Measurements from ENCODE around the gene C5orf34.
"Not testable (repeated sequence)": the region's sequence is repeated elsewhere in the genome, so short reads cannot be mapped to it uniquely, and the experiment has no call there.

C5orf34 gene

DNA sequence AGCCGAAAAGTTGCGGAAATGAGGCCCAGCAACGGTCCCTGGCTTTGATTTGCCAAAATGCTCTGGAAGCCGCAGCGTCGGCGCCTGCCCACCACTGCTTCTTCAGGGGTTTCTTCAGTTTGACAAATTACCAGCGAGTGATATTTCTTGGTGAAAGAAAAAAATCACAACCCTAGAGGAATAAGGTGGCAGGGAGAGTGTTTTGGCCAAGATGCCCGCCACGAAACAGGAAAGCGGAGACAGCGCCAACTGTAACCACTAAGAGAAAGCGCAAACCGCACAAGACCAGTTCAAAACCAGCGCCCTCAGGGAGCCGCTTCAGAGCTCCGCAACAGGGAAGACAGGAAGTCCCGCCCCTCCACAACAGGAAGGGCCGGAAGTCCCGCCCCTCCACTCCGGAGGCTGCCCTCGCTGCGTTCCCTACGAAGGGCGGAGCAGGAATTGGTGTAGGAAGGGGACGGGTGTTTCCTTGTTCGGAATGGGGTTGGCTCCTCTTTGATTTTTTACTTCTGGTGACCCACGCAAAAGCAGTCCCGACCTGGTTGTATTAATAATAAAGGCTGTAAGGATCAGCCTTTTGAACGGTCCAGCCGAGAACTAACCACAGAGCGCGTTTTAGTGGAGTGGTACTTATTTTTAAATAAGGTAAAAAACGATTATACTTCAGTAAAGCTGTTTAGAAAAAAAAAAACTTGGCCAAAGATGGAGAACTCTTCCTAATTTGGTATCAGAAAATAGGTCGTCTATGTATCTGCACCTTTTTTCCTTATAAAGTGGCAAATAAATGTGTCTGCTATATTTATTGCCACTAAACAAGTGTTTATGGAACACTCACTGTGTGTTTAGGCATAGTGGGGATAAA lies at the start of gene C5orf34:
TSS of gene C5orf34 (minus strand) at position 333 of the 862 bp plus-strand sequence. CDS start 5,809 bp downstream, outside the sequence.
- peak; percentile 95 for DNase-seq (ENCODE audit: low spot score)

- DNase-seq (ENCODE audit: low spot score): no peak
Measured at GRCh38 chr5:43564289-43564850, 49.4 kb upstream of the C5orf34 start.

- no peak for DNase-seq (ENCODE audit: low spot score)
Measured at GRCh38 chr5:43563321-43563720, 48.4 kb upstream of the C5orf34 start.

DNA sequence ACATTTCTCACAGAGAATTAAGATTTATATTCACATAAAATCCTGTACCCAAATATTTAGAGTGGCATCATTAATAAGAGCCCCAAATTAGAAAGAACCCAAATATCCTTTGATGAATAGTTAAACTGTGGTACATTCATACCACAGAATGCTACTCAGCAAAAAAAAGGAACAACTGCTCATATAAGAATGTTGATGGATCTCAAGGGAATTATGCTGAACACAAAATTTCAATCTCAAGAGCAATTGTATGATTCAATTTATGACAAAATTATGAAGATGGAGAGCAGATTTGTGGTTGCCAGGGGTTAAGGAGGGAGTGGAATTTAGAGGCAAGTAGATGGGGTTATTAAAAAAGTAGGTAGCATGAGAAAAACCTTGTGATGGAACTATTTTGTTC lies 46.4 kb upstream of the C5orf34 start:
- no peak for DNase-seq (ENCODE audit: low spot score)

DNA sequence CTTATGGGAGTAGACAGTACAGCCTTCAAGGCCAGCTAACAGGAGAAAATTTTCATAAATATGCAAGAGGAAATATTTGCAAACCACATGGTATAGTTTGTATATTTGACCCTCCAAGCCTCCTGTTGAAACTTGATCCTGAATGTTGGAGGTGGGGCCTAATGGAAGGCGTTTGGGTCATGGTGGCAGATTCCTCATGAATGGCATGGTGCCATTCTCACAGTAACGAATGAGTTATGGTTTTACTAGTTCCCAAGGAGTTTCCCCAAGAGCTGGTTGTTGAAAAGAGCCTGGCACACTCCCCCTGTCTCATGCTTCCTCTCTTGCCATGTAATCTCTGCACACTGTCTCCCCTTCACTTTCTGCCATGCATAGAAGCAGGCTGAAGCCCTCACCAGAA lies 45.2 kb upstream of the C5orf34 start:
- DNase-seq (ENCODE audit: low spot score): no peak

- peak; percentile 82 for DNase-seq (ENCODE audit: low spot score)
Measured at GRCh38 chr5:43556857-43557542, 42.1 kb upstream of the C5orf34 start, which contains the start of gene PAIP1. PAIP1 (minus strand) TSS chr5:43557077; CDS start chr5:43556846, 231 bp downstream.

DNA sequence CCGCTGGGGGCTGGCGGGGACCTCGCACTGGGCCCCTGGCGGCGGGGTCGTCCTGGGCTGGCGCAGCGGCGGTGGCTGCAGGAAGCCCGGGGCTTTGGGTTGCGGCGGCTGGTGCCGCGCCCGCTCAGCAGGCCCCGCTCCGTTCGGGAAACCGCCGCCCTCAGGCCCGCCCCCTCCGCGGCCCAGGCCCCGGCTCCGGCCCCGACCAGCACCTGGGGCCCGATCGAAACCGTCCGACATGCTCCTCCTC lies 41.6 kb upstream of the C5orf34 start:
- DNase-seq (ENCODE audit: low spot score): not testable (repeated sequence)

GRCh38 chr5:43555895-43556606 lies 41.1 kb upstream of the C5orf34 start:
- DNase-seq (ENCODE audit: low spot score): peak; percentile 45

DNA sequence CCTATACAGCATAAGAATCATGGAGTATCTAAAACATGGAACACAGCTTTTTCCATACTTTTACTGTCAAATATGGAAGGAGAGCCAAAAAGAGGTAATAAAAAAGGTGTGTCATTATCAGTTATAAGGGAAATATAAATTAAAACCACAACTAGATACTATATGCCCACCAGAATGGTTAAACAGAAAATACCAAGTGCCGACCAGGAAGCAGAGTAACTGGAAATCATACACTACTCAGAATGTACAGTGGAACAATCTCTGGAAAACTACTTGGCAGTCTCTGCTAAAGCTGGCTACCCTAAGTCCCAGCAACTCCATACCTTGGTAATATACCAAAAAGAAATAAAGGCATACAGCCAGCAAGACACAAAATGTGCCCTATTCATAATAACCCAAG lies 39.5 kb upstream of the C5orf34 start:
- no peak for DNase-seq (ENCODE audit: low spot score)

DNA sequence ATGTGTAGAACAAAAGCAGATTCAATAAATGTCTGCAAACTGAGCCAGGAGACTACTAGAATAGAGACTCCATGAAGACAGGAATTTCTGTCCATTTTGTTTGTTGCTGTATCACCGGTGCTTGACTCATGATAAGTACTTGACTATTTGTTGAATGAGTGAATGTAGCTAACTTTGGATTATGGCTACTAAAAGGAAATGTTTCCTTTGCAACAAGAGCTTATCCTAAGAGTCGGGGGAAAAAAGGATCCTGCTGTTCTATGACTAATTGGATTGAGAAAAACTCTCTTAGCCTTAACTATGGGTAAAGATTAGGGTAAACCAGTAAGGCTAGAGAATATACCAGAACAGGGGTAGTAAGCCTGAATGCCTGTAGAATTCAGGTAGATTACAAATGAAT lies 38.4 kb upstream of the C5orf34 start:
- no peak for DNase-seq (ENCODE audit: low spot score)

DNA sequence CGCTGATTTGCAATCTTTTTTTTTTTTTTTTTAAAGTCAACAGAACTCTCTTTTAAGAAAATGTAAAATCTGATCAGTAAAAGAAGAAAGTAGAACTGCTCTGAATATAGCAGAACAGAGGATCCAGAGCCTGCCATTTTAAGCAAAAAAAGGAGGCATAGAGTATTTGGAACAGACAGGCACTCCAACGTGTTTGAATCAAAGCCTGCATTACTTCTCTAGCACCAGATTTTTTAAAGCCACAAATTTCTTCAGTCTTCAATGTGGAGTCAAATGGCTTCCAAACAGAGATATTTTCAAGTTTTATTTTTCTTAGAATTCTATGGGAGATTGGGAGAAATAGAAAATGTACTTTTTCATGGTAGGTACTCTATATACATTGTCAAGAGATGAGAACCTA lies 36.8 kb upstream of the C5orf34 start:
- DNase-seq (ENCODE audit: low spot score): no peak

- not testable (repeated sequence) for DNase-seq (ENCODE audit: low spot score)
Measured at GRCh38 chr5:43549272-43549671, 34.3 kb upstream of the C5orf34 start.

DNA sequence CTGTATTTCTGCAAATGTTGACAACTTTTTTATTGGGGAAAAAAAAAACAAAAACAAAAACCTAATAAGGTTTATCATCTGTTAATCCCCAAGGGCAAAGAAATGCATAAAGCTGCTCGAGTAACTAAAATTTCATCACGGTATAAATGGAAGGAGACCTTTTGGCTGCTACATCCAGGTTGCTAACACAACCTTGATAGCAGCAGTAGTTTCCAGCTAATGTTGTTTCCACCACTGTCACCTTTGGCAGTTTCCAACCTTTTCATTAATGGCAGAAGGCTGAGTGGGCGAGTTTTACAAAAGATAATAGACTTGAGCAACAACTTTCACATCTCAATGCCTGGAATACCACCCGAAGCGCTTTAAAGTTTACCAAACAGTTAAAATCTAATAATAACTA lies 33.4 kb upstream of the C5orf34 start:
- DNase-seq (ENCODE audit: low spot score): no peak

GRCh38 chr5:43547532-43547931 lies 32.6 kb upstream of the C5orf34 start:
- DNase-seq (ENCODE audit: low spot score): no peak

DNA sequence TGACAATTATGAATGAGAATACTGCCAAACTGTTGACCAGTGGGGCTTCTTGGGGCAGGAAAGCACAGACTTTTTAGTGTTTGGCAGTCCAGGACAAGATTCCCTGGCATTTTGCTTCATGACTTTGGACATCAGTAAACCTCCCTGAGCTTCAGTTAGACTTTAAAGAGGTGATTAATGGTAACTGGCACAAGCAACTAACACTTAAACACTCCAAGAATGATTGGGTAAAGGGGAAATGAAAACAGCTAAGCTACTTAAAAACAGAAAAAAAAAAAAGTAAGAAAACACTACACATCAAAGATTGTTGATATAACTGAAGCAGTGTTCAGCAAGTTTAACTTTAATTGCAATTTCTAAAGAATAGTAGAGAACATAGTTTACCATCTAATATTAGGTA lies 28.5 kb upstream of the C5orf34 start:
- DNase-seq (ENCODE audit: low spot score): no peak

DNA sequence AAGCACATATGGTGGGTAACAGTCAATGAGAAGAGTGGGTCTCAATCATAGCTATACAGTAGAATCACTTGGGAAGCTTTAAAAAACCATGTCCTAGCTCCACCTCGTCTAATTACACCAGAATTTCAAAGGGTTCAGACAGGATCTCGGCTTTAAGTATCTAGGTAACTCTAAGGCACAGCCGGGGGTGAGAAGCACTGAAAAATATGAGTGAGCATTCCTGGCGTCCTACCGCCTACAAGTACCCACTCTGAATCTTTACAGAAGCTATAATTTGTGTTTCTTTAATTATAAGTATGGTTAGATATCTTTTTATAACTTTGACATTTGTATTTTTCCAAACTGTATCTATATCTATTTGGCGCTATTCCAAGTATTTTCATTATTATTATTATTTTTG lies 25.8 kb upstream of the C5orf34 start:
- DNase-seq (ENCODE audit: low spot score): no peak

DNA sequence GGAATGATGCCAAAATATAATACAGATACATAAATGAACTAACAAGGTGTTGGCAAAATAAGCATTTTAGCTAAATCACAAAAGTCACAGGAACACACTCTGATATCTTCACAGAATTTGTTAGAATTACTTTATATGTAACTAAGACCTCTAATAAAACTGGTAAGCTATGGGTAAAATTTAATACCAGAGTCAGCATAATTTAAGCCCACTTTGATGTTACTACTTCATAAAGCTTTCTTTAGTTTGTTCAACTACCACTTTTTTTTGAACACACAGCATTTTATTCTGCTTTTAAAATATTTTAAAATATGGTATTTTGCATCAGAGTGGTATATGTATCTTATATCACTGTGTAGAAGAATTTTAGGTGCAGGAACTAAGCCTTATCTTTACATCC lies 22.0 kb upstream of the C5orf34 start:
- no peak for DNase-seq (ENCODE audit: low spot score)

GRCh38 chr5:43533646-43534045 lies 18.7 kb upstream of the C5orf34 start:
- DNase-seq (ENCODE audit: low spot score): no peak

- no peak for DNase-seq (ENCODE audit: low spot score)
Measured at GRCh38 chr5:43530648-43531047, 15.7 kb upstream of the C5orf34 start.

GRCh38 chr5:43523662-43524072 lies 8.7 kb upstream of the C5orf34 start:
- no peak for DNase-seq (ENCODE audit: low spot score)

DNA sequence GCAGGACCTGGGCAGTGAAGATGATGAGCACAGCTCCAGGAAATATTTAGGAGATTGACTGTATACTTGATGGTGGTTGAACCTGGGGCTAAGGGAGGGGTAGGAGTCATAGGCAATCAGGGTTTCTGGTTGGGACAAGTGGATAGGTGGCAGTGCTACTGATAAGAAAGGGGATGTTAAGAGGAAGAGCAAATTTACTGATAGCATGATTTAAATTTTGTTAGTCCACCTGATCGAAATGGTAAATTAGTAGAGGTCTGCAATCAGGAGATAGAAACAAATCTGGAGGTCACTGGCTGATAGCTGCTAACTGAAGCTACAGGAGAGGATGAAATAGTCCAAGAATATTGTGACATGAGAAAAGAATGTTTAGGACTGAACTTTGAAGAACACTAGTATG lies 5.7 kb upstream of the C5orf34 start:
- no peak for DNase-seq (ENCODE audit: low spot score)

- DNase-seq (ENCODE audit: low spot score): no peak
Measured at GRCh38 chr5:43515678-43516048, 715 bp upstream of the C5orf34 start.

GRCh38 chr5:43514471-43514815 lies 505 bp downstream of the C5orf34 start:
- no peak for DNase-seq (ENCODE audit: low spot score)
